Measurements from ENCODE around the gene ZNF436.
"Not testable (repeated sequence)": the region's sequence is repeated elsewhere in the genome, so short reads cannot be mapped to it uniquely, and the experiment has no call there.

The ZNF436 gene

GRCh38 chr1:23376890-23377811 is 7.5 kb upstream of the ZNF436 start:
- TF ChIP-seq, protein P1, sequence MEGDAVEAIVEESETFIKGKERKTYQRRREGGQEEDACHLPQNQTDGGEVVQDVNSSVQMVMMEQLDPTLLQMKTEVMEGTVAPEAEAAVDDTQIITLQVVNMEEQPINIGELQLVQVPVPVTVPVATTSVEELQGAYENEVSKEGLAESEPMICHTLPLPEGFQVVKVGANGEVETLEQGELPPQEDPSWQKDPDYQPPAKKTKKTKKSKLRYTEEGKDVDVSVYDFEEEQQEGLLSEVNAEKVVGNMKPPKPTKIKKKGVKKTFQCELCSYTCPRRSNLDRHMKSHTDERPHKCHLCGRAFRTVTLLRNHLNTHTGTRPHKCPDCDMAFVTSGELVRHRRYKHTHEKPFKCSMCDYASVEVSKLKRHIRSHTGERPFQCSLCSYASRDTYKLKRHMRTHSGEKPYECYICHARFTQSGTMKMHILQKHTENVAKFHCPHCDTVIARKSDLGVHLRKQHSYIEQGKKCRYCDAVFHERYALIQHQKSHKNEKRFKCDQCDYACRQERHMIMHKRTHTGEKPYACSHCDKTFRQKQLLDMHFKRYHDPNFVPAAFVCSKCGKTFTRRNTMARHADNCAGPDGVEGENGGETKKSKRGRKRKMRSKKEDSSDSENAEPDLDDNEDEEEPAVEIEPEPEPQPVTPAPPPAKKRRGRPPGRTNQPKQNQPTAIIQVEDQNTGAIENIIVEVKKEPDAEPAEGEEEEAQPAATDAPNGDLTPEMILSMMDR (IDR thresholded peaks at IDR 0.05; ENCODE audit: insufficient read depth, low read depth, low read length, missing control alignments), result no peak
- no peak for DNase-seq (ENCODE audit: low read depth)
- no peak overlapping the region for H3K4me3 ChIP-seq (ENCODE audit: low read depth, low read length)

GRCh38 chr1:23374079-23374735 is 4.6 kb upstream of the ZNF436 start:
- DNase-seq (ENCODE audit: low read depth); H3K4me3 ChIP-seq (ENCODE audit: low read depth, low read length): not testable (repeated sequence)

GRCh38 chr1:23371987-23372880 is 2.6 kb upstream of the ZNF436 start:
- DNase-seq (ENCODE audit: low read depth), result no peak
- no peak overlapping the region for H3K4me3 ChIP-seq (ENCODE audit: low read depth, low read length)
- TF ChIP-seq, protein P1 (IDR thresholded peaks at IDR 0.05; ENCODE audit: insufficient read depth, low read depth, low read length, missing control alignments), result no peak

DNA sequence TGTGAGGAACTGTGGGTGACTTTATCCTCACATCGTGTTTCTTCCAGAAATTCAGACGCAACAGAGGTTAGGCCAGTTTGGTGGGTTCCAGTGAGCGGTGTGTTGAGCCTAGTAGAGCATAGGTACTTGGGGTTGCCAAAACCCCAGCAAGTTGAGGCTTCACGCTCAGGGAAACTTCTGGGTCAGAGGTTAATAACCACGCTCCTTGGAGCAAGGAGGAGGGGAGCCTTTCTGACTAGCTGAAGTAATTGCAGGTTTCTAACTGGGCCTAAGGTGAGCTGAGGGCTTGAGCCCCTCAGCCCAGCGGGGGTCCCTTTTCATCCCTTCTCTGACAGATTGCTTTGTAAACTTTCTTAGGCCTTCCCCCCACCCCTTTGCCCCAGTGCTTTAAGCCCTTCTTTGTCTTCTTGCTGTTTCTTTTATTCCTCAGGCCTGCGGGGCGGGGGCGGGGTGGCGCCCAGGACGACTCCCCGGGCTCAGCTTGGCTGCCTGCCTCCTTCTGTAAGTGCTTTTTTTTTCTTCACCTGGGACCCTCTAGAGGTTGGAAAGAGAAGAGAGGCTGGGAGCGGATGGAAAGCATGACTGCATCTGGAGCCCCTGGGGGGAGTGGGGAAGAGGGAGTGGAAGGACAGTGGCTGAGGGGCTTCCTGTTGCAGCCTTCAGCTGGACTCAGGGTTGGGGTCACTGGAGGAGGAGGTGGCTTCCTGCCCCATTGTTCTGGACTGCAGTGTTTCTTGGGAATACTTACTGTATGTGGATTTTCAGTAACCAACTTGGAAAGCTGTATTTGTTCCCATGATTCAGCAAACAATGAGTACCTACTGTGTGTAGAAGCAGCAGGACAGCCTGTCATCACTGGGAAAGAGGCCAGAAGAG is 1.3 kb upstream of the ZNF436 start:
- no peak for DNase-seq (ENCODE audit: low read depth)

DNA sequence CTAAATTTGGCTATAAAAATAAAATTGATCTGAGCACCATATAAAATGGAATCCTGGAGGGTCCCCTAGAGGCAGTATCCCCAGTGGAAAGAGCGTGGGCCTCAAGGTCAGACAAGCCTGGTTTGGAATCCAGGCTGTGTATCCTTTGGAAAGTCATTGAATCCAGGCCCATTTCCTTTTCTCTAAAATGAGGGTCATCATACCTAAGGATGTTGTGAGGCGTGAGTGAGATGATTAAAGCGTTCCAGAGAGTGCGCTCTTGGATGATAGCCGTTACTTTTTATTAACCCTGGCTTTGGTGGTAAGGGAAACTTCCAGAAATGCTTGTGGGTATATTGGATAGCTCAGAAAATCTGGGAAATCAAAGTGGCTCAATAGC is 683 bp upstream of the ZNF436 start:
- TF ChIP-seq, protein P1 (IDR thresholded peaks at IDR 0.05; ENCODE audit: insufficient read depth, low read depth, low read length, missing control alignments), result no peak
- no peak for DNase-seq (ENCODE audit: low read depth)
- H3K4me3 ChIP-seq (ENCODE audit: low read depth, low read length), result peak overlapping the region; percentile 69; the same call in 1 of the 2 replicates

More for the DNA sequence above, 1.3 kb upstream of the ZNF436 start:
- H3K4me3 ChIP-seq (ENCODE audit: low read depth, low read length), result no peak overlapping the region
- TF ChIP-seq, protein P1 (IDR thresholded peaks at IDR 0.05; ENCODE audit: insufficient read depth, low read depth, low read length, missing control alignments), result no peak

DNA sequence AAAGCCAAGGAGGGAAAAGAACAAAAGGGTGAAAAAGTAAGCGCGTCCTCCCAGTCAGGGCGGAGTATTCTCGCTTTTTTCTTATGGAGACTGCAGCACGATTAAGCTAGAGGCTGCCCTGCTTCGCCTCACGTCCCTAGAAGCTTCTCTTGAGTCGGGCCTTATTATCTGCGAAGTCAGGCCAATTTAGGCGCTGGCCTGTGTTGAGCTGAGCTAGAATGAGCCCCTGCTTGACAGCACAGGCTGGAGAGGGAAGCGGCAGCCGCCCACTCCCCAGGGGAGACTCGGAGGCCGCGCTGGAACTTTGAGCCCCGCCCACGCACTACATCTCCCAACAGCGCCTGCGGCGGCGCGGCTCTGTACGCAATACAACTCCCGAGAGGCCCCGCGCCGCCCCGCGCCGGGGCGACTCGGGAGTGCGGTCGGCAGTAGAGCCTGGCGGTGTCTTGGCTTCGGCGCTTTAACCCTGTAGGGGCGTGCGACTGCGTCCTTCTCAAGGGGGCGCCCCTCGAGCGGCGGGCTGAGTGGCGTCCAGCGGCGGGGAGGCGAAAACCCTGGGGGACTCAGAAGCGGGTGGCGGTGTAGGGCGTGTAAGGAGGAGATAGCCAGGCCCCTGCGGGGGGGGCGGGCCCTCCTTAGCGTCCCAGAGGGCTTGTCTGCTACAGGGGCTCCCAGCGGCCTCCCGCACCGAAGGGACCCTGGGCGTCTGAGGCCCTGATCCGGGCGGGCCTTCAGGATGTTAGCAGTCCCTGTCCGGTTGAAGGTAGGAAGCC is 888 bp downstream of the ZNF436 start:
- H3K4me3 ChIP-seq (ENCODE audit: low read depth, low read length), result peak overlapping the region; percentile 69
- DNase-seq (ENCODE audit: low read depth), result peak; percentile 93
- TF ChIP-seq, protein P1 (IDR thresholded peaks at IDR 0.05; ENCODE audit: insufficient read depth, low read depth, low read length, missing control alignments), result peak; percentile 5

All from GM12865 (cell line).